SK-N-SH (cell line): ENCODE measurements around the gene SPATA13. TPM values are rescaled to one million over a fixed set of nuclear protein-coding genes. Genes with fewer than 3 reads are reported as not detected.

Experiments
- CTCF ChIA-PET: fragments of 300-600, 350-600 bp; formaldehyde crosslinking; extraction: SDS; loops from one replicate; lab custom pipeline; 2021; lab: Yijun Ruan, JAX
- POLR2A ChIA-PET: fragments of 350-600 bp; sonication (Branson Sonifier 250); formaldehyde crosslinking; extraction: SDS; loops from one replicate; lab custom pipeline; 2020; ENCODE audit warnings: antibody characterized with exemption, inconsistent platforms; lab: Yijun Ruan, JAX
- DNase-seq: peaks from one replicate; pipeline ENCODE4 v3.0.0; 2012
- H2AFZ ChIP-seq: fragments of 200-600 bp; sonication (generic); 2 replicates; pipeline ENCODE4 v1.8.1; 2016; ENCODE audit warnings: antibody characterized with exemption, mild to moderate bottlenecking, low read depth
- H3F3A ChIP-seq: fragments of 200-600 bp; sonication (generic); replicated peaks from 2 replicates; pipeline ENCODE3; 2016; ENCODE audit warnings: antibody characterized with exemption, mild to moderate bottlenecking; ENCODE audit not compliant: insufficient read depth
- H3K27ac ChIP-seq, 2 experiments: fragments of 200-500 bp in 1 of 2; fragments of 200-600 bp in 1 of 2; sonication (Bioruptor generic) in 1 of 2; sonication (generic), shearing (Covaris generic) in 1 of 2; 2 replicates each; pipeline versions ENCODE4 v1.5.1 to v1.6.1; 2014 to 2016; ENCODE audit warnings: low read depth in 2 of 2, inconsistent platforms in 1 of 2, low read length in 1 of 2, mild to moderate bottlenecking in 1 of 2, mixed read lengths in 1 of 2
- H3K27me3 ChIP-seq: fragments of 200-600 bp; sonication (generic), shearing (Covaris generic); 2 replicates; pipeline ENCODE4 v1.6.1; 2016; ENCODE audit warnings: mixed run types; ENCODE audit not compliant: insufficient read depth
- H3K36me3 ChIP-seq, 2 experiments: fragments of 200-500 bp in 1 of 2; fragments of 200-600 bp in 1 of 2; sonication (Bioruptor generic) in 1 of 2; sonication (generic) in 1 of 2; replicated peaks in 1 of 2; 2 replicates each; pipeline versions ENCODE3 to v1.5.1; 2014 to 2016; ENCODE audit warnings: low read length in 1 of 2, mild to moderate bottlenecking in 1 of 2; ENCODE audit not compliant: insufficient read depth in 2 of 2, control insufficient read depth in 1 of 2
- H3K4me1 ChIP-seq, 2 experiments: fragments of 200-500 bp in 1 of 2; fragments of 200-600 bp in 1 of 2; sonication (Bioruptor generic) in 1 of 2; sonication (generic), shearing (Covaris generic) in 1 of 2; 2 replicates each; pipeline versions ENCODE4 v1.5.1 to v1.6.1; 2014 to 2016; ENCODE audit warnings: low read depth in 1 of 2, low read length in 1 of 2, mixed run types in 1 of 2; ENCODE audit not compliant: insufficient read depth in 2 of 2, control insufficient read depth in 1 of 2
- H3K4me2 ChIP-seq: fragments of 200-600 bp; sonication (generic), shearing (Covaris generic); 2 replicates; pipeline ENCODE4 v1.6.1; 2017; ENCODE audit warnings: mixed run types
- H3K4me3 ChIP-seq, 2 experiments: fragments of 200-500 bp in 1 of 2; fragments of 200-600 bp in 1 of 2; sonication (Bioruptor generic) in 1 of 2; sonication (generic), shearing (Covaris generic) in 1 of 2; 2 replicates each; pipeline versions ENCODE4 v1.5.1 to v1.8.1; 2014 to 2016; ENCODE audit warnings: low read depth in 2 of 2, inconsistent platforms in 1 of 2, low read length in 1 of 2, mild to moderate bottlenecking in 1 of 2, mixed read lengths in 1 of 2, moderate library complexity in 1 of 2
- H3K79me2 ChIP-seq: fragments of 200-600 bp; sonication (generic); 2 replicates; pipeline ENCODE4 v1.8.1; 2017; ENCODE audit warnings: mild to moderate bottlenecking; ENCODE audit not compliant: insufficient read depth
- H3K9ac ChIP-seq: fragments of 200-600 bp; sonication (generic); 2 replicates; pipeline ENCODE4 v1.6.1; 2017; ENCODE audit warnings: mixed run types
- H3K9me2 ChIP-seq: fragments of 200-600 bp; sonication (generic); 2 replicates; pipeline ENCODE4 v1.6.1; 2017; ENCODE audit warnings: mixed run types
- H3K9me3 ChIP-seq: fragments of 200-600 bp; sonication (generic); 2 replicates; pipeline ENCODE4 v1.6.1; 2017; ENCODE audit warnings: mixed run types, mild to moderate bottlenecking, moderate library complexity
- H4K20me1 ChIP-seq: fragments of 200-600 bp; sonication (generic); 2 replicates; pipeline ENCODE4 v1.6.1; 2017; ENCODE audit warnings: mild to moderate bottlenecking, mixed run types; ENCODE audit not compliant: insufficient read depth
- CHD2 ChIP-seq: fragments of 150-350 bp; IDR thresholded peaks from 2 replicates; pipeline ENCODE4 v1.6.1; 2018; ENCODE audit warnings: low read length; ENCODE audit not compliant: partially characterized antibody
- CTCF ChIP-seq: fragments of 200-600 bp; sonication (generic); IDR thresholded peaks from 2 replicates; pipeline ENCODE4 v1.6.1; 2017; ENCODE audit warnings: antibody characterized with exemption, mild to moderate bottlenecking, moderate library complexity
- ELF1 ChIP-seq: IDR thresholded peaks from 2 replicates; pipeline ENCODE4 v1.4.0; 2012
- EP300 ChIP-seq, 2 experiments: IDR thresholded peaks; 2 replicates each; pipeline versions ENCODE4 v1.4.0 to v1.6.1; 2012; ENCODE audit warnings: borderline replicate concordance in 1 of 2, low read depth in 1 of 2, low read length in 1 of 2
- EZH2phosphoT487 ChIP-seq: fragments of 200-600 bp; sonication (generic); IDR thresholded peaks from 2 replicates; pipeline ENCODE4 v1.6.1; 2017; ENCODE audit warnings: low read depth, mixed run types, mild to moderate bottlenecking, antibody characterized with exemption, moderate library complexity, borderline replicate concordance
- FOXM1 ChIP-seq: IDR thresholded peaks from 2 replicates; pipeline ENCODE4 v1.4.0; 2012; ENCODE audit warnings: low read depth, mild to moderate bottlenecking
- GABPA ChIP-seq: IDR thresholded peaks from 2 replicates; pipeline ENCODE4 v1.4.0; 2012; ENCODE audit warnings: low read depth, mild to moderate bottlenecking
- GATA2 ChIP-seq: sonication (generic); formaldehyde crosslinking; IDR thresholded peaks from 2 replicates; pipeline ENCODE4 v1.5.0; 2020; ENCODE audit warnings: mild to moderate bottlenecking, missing genetic modification reagents
- IRF3 ChIP-seq: fragments of 150-350 bp; IDR thresholded peaks from 2 replicates; pipeline ENCODE4 v1.6.1; 2016; ENCODE audit warnings: mild to moderate bottlenecking, low read depth, low read length
- JUND ChIP-seq: IDR thresholded peaks from 2 replicates; pipeline ENCODE4 v1.4.0; 2012
- MAX ChIP-seq: IDR thresholded peaks from 2 replicates; pipeline ENCODE4 v1.4.0; 2012; ENCODE audit warnings: low read depth
- MXI1 ChIP-seq: IDR thresholded peaks from 2 replicates; pipeline ENCODE4 v1.6.1; 2012; ENCODE audit warnings: mild to moderate bottlenecking, low read depth, low read length, improper control_type of control experiment
- PBX3 ChIP-seq: IDR thresholded peaks from 2 replicates; pipeline ENCODE4; 2012
- RAD21 ChIP-seq: IDR thresholded peaks from 2 replicates; pipeline ENCODE4 v1.6.1; 2012; ENCODE audit warnings: mild to moderate bottlenecking, low read length
- RCOR1 ChIP-seq: fragments of 150-350 bp; IDR thresholded peaks from 2 replicates; pipeline ENCODE4 v1.6.1; 2017; ENCODE audit warnings: antibody characterized with exemption, low read length
- RFX5 ChIP-seq: IDR thresholded peaks from 2 replicates; pipeline ENCODE4 v1.6.1; 2012; ENCODE audit warnings: mild to moderate bottlenecking, improper control_type of control experiment, low read length
- RXRA ChIP-seq: IDR thresholded peaks from 2 replicates; pipeline ENCODE4 v1.4.0; 2012; ENCODE audit warnings: low read depth, mild to moderate bottlenecking, borderline replicate concordance
- SMC3 ChIP-seq: IDR thresholded peaks from 2 replicates; pipeline ENCODE4 v1.6.1; 2012; ENCODE audit warnings: low read depth, low read length, improper control_type of control experiment
- TCF12 ChIP-seq: IDR thresholded peaks from 2 replicates; pipeline ENCODE4 v1.4.0; 2012
- TEAD4 ChIP-seq: IDR thresholded peaks from 2 replicates; pipeline ENCODE4 v1.4.0; 2012; ENCODE audit warnings: mild to moderate bottlenecking, borderline replicate concordance; ENCODE audit not compliant: insufficient read depth
- USF1 ChIP-seq: IDR thresholded peaks from 2 replicates; pipeline ENCODE4 v1.4.0; 2012; ENCODE audit warnings: low read depth, borderline replicate concordance
- USF2 ChIP-seq: fragments of 150-350 bp; IDR thresholded peaks from 2 replicates; pipeline ENCODE4 v1.6.1; 2017; ENCODE audit warnings: antibody characterized with exemption, low read length, low read depth, borderline replicate concordance
- YY1 ChIP-seq: IDR thresholded peaks from 2 replicates; pipeline ENCODE4 v1.4.0; 2012; ENCODE audit warnings: low read depth, mild to moderate bottlenecking
- WGBS: methylation state at CpG from one replicate; pipeline ENCODE4 v1.1.6; 2017; ENCODE audit warnings: low lambda C conversion rate; 5-methylcytosine and 5-hydroxymethylcytosine counted together
- polyA plus RNA-seq, 3 experiments: library from polyadenylated mRNA; depleted of rRNA; stranded (reverse); fragments of >200 nt; gene quantifications; 2 replicates each; pipeline ENCODE4 v1.2.3, GENCODE V29; 2012

The SPATA13 gene
- polyA plus RNA-seq, 1 of the 3 experiments (the other 2 are of a cell fraction) = 4.3 TPM

- Histone ChIP-seq H3K27ac (no peak overlapping the region), H2AFZ (no peak overlapping the region), H4K20me1 (no peaks in the 10 kb centered on the region), H3K4me1 (no peaks in the 10 kb centered on the region), H3K9me2 (no peaks in the 10 kb centered on the region), H3K9me3 (no peaks in the 10 kb centered on the region), H3F3A (no peaks in the 10 kb centered on the region), H3K4me2 (no peak overlapping the region), H3K4me3 (no peak overlapping the region), H3K36me3 (no peaks in the 10 kb centered on the region), H3K9ac (no peak overlapping the region), H3K79me2 (no peaks in the 10 kb centered on the region), H3K27me3 (no peaks in the 10 kb centered on the region)
- WGBS = 91% methylated on average over 10 of the region's 10 CpGs
- TF ChIP-seq EP300 (IDR thresholded peaks at IDR 0.05; ENCODE audit: borderline replicate concordance in 1 of 2, low read depth in 1 of 2, low read length in 1 of 2) (no peak), ELF1 (no peak), RAD21 (no peak), PBX3 (no peak), TEAD4 (no peak), USF1 (no peak), JUND (no peak)
- DNase-seq = no peak
- POLR2A ChIA-PET = no interaction called here
- CTCF ChIA-PET = interaction anchor here (0.9 kb wide), 1 partner anchor 13 kb away, joined by 4 read pairs; no protein-coding TSS in a partner anchor
Observed at GRCh38 chr13:24241336-24241735, 80.8 kb downstream of the SPATA13 start.

- Histone ChIP-seq H3K36me3 (no peaks in the 10 kb centered on the region), H3K27ac (no peak overlapping the region), H3F3A (no peaks in the 10 kb centered on the region), H3K27me3 (no peaks in the 10 kb centered on the region), H3K9me2 (no peaks in the 10 kb centered on the region), H4K20me1 (no peaks in the 10 kb centered on the region), H3K9ac (no peak overlapping the region), H3K79me2 (no peaks in the 10 kb centered on the region), H3K4me2 (no peak overlapping the region), H3K4me3 (no peak overlapping the region), H3K9me3 (no peaks in the 10 kb centered on the region), H2AFZ (no peak overlapping the region), H3K4me1 (no peaks in the 10 kb centered on the region)
- 92% methylated on average over 5 of the region's 5 CpGs for WGBS
- no peak for DNase-seq
- TF ChIP-seq IRF3 (no peak), EP300 (IDR thresholded peaks at IDR 0.05; ENCODE audit: borderline replicate concordance in 1 of 2, low read depth in 1 of 2, low read length in 1 of 2) (no peak), USF2 (no peak), TCF12 (no peak), GATA2 (CRISPR knock-in tag) (no peak), EZH2phosphoT487 (no peak), RCOR1 (no peak), GABPA (no peak), CHD2 (no peak), JUND (no peak), CTCF (no peak), RAD21 (no peak), RFX5 (no peak), YY1 (no peak), SMC3 (no peak), MXI1 (no peak), RXRA (no peak), USF1 (no peak), MAX (no peak), FOXM1 (no peak)
- ChIA-PET POLR2A (no interaction called here), CTCF (no interaction called here)
Observed at GRCh38 chr13:24242100-24242499, 81.6 kb downstream of the SPATA13 start.
